IgD-negative memory B cell (primary cell): ENCODE results near the gene HMGCS1. TPM values are rescaled to one million over a fixed set of nuclear protein-coding genes. Genes with fewer than 3 reads are reported as not detected.
"Not testable (repeated sequence)": the region's sequence is repeated elsewhere in the genome, so short reads cannot be mapped to it uniquely, and the experiment has no call there.

Experiments
- H3K27ac Mint-ChIP-seq, 3 donors: one replicate each; pipeline ENCODE4 v1.8.0; 2020 to 2022; ENCODE audit warnings: mild to moderate bottlenecking in 3 of 3, mixed read lengths in 3 of 3, moderate library complexity in 1 of 3
- H3K27me3 Mint-ChIP-seq: one replicate; pipeline ENCODE4 v1.8.0; 2021; ENCODE audit warnings: mixed read lengths
- H3K36me3 Mint-ChIP-seq: one replicate; pipeline ENCODE4 v1.8.0; 2020; ENCODE audit warnings: mild to moderate bottlenecking, mixed read lengths
- H3K4me1 Mint-ChIP-seq, 3 donors: one replicate each; pipeline ENCODE4 v1.8.0; 2020 to 2022; ENCODE audit warnings: mixed read lengths in 3 of 3, mild to moderate bottlenecking in 1 of 3
- H3K4me3 Mint-ChIP-seq, 4 donors: one replicate each; pipeline ENCODE4 v1.8.0; 2020 to 2022; ENCODE audit warnings: mild to moderate bottlenecking in 4 of 4, mixed read lengths in 4 of 4, moderate library complexity in 3 of 4
- H3K9me3 Mint-ChIP-seq, 3 donors: one replicate each; pipeline ENCODE4 v1.8.0; 2020 to 2021; ENCODE audit warnings: mixed read lengths in 3 of 3, mild to moderate bottlenecking in 1 of 3
- polyA plus RNA-seq: library from polyadenylated mRNA; unstranded; fragments of 300-500 nt; fragmentation: Illumina TruSeq; gene quantifications from one replicate; pipeline ENCODE4 v1.2.3, GENCODE V29; 2021

The HMGCS1 gene
- polyA plus RNA-seq, 1 donor from 2014 or later = 11.7 TPM

- H3K4me1 Mint-ChIP-seq, H3K4me3 Mint-ChIP-seq, H3K27me3 Mint-ChIP-seq, H3K27ac Mint-ChIP-seq, H3K36me3 Mint-ChIP-seq, H3K9me3 Mint-ChIP-seq: not testable (repeated sequence)
These were observed 10.3 kb upstream of the HMGCS1 start for GRCh38 chr5:43323488-43323887.

DNA sequence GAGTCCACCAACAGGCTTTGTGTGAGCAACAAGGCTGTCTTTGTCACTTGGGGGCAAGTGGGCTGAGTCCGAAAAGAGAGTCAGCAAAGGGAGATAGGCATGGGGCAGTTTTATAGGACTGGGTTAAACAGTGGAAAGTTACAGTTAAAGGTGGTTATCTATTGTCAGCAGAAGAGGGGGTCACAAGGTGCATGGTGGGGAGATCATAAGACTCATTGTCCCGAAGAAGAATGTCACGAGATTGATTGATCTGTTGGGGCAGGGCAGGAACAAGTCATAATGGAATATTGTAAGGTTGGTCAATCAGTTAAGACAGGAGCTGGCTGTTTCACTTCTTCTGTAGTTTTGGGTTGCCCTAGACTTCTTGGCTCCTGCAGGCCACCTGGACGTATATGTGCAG, 7.6 kb upstream of the HMGCS1 start:
- H3K4me1 Mint-ChIP-seq = no peaks in the 10 kb centered on the region
- H3K4me3 Mint-ChIP-seq = no peak overlapping the region
- H3K27ac Mint-ChIP-seq = no peak overlapping the region
- H3K36me3 Mint-ChIP-seq = peaks cover 2% of the 10 kb centered on the region
- H3K9me3 Mint-ChIP-seq = peaks cover 0 to 3% (median 0%) of the 10 kb centered on the region in 3 donors
- H3K27me3 Mint-ChIP-seq = peaks cover 2% of the 10 kb centered on the region

- Mint-ChIP-seq H3K4me1 (peaks cover 10 to 17% (median 15%) of the 10 kb centered on the region in 3 donors), H3K27me3 (peaks cover 2% of the 10 kb centered on the region), H3K9me3 (no peaks in the 10 kb centered on the region), H3K36me3 (peaks cover 2% of the 10 kb centered on the region), H3K27ac (no peak overlapping the region), H3K4me3 (no peak overlapping the region)
These were observed 3.2 kb upstream of the HMGCS1 start for GRCh38 chr5:43316421-43316820.

- Mint-ChIP-seq H3K4me1 (peaks cover 10 to 17% (median 17%) of the 10 kb centered on the region in 3 donors), H3K27me3 (peaks cover 2% of the 10 kb centered on the region), H3K4me3 (no peak overlapping the region), H3K27ac (no peak overlapping the region), H3K36me3 (peaks cover 2% of the 10 kb centered on the region), H3K9me3 (no peaks in the 10 kb centered on the region)
These were observed 2.5 kb upstream of the HMGCS1 start for GRCh38 chr5:43315682-43316081.

- Mint-ChIP-seq H3K4me3 (no peak overlapping the region), H3K27ac (no peak overlapping the region), H3K36me3 (peaks cover 2% of the 10 kb centered on the region), H3K4me1 (peaks cover 10 to 18% (median 17%) of the 10 kb centered on the region in 3 donors), H3K9me3 (no peaks in the 10 kb centered on the region), H3K27me3 (peaks cover 2% of the 10 kb centered on the region)
These were observed 2.1 kb upstream of the HMGCS1 start for GRCh38 chr5:43315263-43315662.

- peak overlapping the region in 1 of 3 donors; percentile 81 for H3K27ac Mint-ChIP-seq
- H3K36me3 Mint-ChIP-seq = peaks cover 2% of the 10 kb centered on the region
- H3K9me3 Mint-ChIP-seq = no peaks in the 10 kb centered on the region
- peaks cover 2% of the 10 kb centered on the region for H3K27me3 Mint-ChIP-seq
- no peak overlapping the region for H3K4me3 Mint-ChIP-seq
- peaks cover 10 to 21% (median 19%) of the 10 kb centered on the region in 3 donors for H3K4me1 Mint-ChIP-seq
These were observed 1.5 kb upstream of the HMGCS1 start for GRCh38 chr5:43314724-43315123.

GRCh38 chr5:43313854-43314457, 744 bp upstream of the HMGCS1 start:
- peaks cover 10 to 24% (median 19%) of the 10 kb centered on the region in 3 donors for H3K4me1 Mint-ChIP-seq
- H3K27me3 Mint-ChIP-seq = peaks cover 2% of the 10 kb centered on the region
- H3K4me3 Mint-ChIP-seq = peak overlapping the region; percentile 87 to 100 (median 99)

DNA sequence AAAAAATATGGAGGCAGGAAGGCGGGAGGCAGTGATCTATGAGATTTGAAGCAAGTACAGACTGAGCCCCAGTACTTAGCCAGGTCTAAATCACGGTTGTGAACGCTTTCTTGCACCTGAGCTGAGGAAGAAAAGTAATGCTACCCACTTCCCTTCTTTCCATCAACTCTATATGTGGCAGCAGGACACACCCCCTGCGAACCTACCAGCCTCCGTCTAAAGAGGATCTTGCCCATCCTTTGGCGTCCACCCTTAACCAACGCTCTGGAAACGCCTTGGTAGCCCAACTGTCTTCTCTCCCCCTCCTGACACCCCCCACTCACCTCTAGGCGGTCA, 545 bp downstream of the HMGCS1 start:
- H3K36me3 Mint-ChIP-seq = peaks cover 4% of the 10 kb centered on the region

More at GRCh38 chr5:43313854-43314457, 744 bp upstream of the HMGCS1 start:
- Mint-ChIP-seq H3K9me3 (no peaks in the 10 kb centered on the region), H3K36me3 (peaks cover 2% of the 10 kb centered on the region), H3K27ac (peak overlapping the region; percentile 81 to 99 (median 98))

GRCh38 chr5:43312076-43312661, 1.0 kb downstream of the HMGCS1 start:
- Mint-ChIP-seq H3K4me3 (peak overlapping the region; percentile 87 to 100 (median 99)), H3K9me3 (no peaks in the 10 kb centered on the region), H3K27ac (peak overlapping the region; percentile 81 to 99 (median 98)), H3K4me1 (peaks cover 15 to 24% (median 19%) of the 10 kb centered on the region in 3 donors), H3K36me3 (peaks cover 4% of the 10 kb centered on the region), H3K27me3 (no peaks in the 10 kb centered on the region)

More for the DNA sequence above, 545 bp downstream of the HMGCS1 start:
- Mint-ChIP-seq H3K9me3 (no peaks in the 10 kb centered on the region), H3K27me3 (no peaks in the 10 kb centered on the region), H3K4me3 (peak overlapping the region; percentile 87 to 100 (median 99)), H3K27ac (peak overlapping the region; percentile 81 to 99 (median 98)), H3K4me1 (peaks cover 15 to 24% (median 19%) of the 10 kb centered on the region in 3 donors)

GRCh38 chr5:43309637-43310036, 3.6 kb downstream of the HMGCS1 start:
- H3K9me3 Mint-ChIP-seq = no peaks in the 10 kb centered on the region
- no peak overlapping the region for H3K4me3 Mint-ChIP-seq
- H3K27ac Mint-ChIP-seq = no peak overlapping the region
- peaks cover 2% of the 10 kb centered on the region for H3K36me3 Mint-ChIP-seq
- H3K27me3 Mint-ChIP-seq = no peaks in the 10 kb centered on the region
- peaks cover 21 to 27% (median 24%) of the 10 kb centered on the region in 3 donors for H3K4me1 Mint-ChIP-seq

DNA sequence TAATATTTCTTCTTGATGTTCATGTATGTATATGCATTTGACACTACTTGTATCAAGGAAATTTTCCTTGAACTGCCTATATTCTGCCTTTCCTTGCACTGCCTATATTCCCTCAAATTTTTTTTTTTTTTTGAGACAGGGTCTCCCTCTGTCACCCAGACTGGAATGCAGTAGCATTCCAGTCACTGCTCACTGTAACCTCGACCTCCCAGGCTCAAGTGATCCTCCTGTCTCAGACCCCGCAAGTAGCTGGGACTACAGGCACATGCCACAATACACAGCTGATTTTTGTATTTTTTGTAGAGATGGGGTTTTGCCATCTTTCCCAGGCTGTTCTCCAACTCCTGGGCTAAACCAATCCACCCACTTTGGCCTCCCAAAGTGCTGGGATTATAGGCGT, 4.1 kb downstream of the HMGCS1 start:
- H3K27ac Mint-ChIP-seq = no peak overlapping the region
- H3K36me3 Mint-ChIP-seq = peaks cover 1% of the 10 kb centered on the region
- no peak overlapping the region for H3K4me3 Mint-ChIP-seq

GRCh38 chr5:43306954-43307353, 6.3 kb downstream of the HMGCS1 start:
- not testable (repeated sequence) for H3K27me3 Mint-ChIP-seq, H3K9me3 Mint-ChIP-seq, H3K36me3 Mint-ChIP-seq, H3K4me3 Mint-ChIP-seq
- H3K4me1 Mint-ChIP-seq = peaks cover 20 to 38% (median 32%) of the 10 kb centered on the region in 3 donors
- H3K27ac Mint-ChIP-seq = peak overlapping the region in 1 of 3 donors; percentile 25

More for the DNA sequence above, 4.1 kb downstream of the HMGCS1 start:
- no peaks in the 10 kb centered on the region for H3K9me3 Mint-ChIP-seq
- peaks cover 22 to 29% (median 29%) of the 10 kb centered on the region in 3 donors for H3K4me1 Mint-ChIP-seq
- no peaks in the 10 kb centered on the region for H3K27me3 Mint-ChIP-seq

DNA sequence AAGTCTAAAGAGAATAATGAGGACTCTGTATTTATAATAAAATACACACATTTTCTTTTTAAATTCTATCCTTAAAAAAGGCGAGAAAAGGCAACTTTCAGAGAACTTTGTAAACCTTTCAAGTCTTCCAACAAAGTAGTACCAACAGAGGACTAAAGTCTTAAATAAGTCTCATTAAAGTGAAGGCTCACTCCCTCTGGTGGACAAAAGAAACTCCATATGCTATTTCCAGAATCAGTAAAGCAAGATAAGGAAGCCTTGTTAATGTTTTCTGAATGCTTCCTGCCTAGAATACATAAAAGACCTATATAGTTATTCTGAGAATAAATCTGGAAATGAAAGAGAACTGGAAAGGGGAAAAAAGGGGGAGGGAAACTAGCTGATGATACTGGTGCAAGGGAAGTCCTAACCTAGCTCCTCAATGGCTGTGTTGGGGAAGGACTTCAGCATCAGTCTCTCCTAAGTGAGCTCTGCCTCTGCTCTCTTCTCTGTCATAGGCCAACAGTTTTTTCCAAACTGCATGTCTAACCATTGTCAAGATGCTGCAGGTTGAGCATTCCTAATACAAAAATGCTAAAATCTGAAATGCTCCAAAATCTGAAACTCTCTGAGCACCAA, 7.2 kb downstream of the HMGCS1 start:
- Mint-ChIP-seq H3K27me3 (no peaks in the 10 kb centered on the region), H3K27ac (peak overlapping the region in 1 of 3 donors; percentile 15), H3K9me3 (no peaks in the 10 kb centered on the region), H3K36me3 (peaks cover 11% of the 10 kb centered on the region), H3K4me1 (peaks cover 20 to 38% (median 36%) of the 10 kb centered on the region in 3 donors), H3K4me3 (no peak overlapping the region)

DNA sequence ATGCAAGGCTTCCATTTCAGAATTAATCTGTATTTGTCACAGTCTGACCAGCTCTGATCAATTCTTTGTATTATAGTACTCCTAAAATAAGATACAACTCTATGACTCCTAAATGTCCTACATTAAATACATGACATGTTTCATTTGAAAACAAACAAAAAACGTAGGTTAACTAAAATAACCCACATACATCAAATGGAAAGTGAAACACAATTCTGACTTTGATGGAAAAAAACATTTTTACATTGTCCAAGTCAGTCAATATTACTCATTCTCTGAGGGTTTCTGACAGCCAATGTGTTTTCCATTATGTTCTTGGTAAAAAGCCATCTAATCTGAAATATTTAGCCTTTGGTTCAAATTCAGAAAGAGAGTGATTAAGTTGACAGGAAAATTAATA, 8.7 kb downstream of the HMGCS1 start:
- H3K4me1 Mint-ChIP-seq = peaks cover 18 to 38% (median 31%) of the 10 kb centered on the region in 3 donors
- no peaks in the 10 kb centered on the region for H3K9me3 Mint-ChIP-seq
- H3K4me3 Mint-ChIP-seq = peak overlapping the region in 1 of 4 donors; percentile 12
- H3K27me3 Mint-ChIP-seq = no peaks in the 10 kb centered on the region
- H3K36me3 Mint-ChIP-seq = peaks cover 14% of the 10 kb centered on the region
- no peak overlapping the region for H3K27ac Mint-ChIP-seq

DNA sequence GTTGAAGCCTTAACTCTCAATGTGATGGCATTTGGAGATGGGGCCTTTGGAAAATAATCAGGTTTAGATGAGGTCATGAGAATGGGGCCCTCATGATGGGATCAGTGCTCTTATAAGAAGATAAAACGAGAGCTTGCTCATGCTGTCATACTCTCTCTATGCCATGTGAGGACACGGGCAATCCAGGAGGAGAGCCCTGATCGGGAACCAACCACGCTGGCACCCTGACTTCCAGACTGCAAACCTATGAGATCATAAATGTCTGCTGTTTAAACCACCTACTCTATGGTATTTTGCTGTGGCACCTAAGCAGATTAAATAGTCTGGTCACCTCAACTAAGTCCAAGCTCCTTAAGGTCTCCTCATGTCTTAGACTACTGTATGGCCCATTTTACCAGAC, 10.0 kb downstream of the HMGCS1 start:
- H3K27ac Mint-ChIP-seq = no peak overlapping the region

More for the DNA sequence above, 10.0 kb downstream of the HMGCS1 start:
- Mint-ChIP-seq H3K4me3 (peak overlapping the region in 1 of 4 donors; percentile 12), H3K9me3 (no peaks in the 10 kb centered on the region), H3K4me1 (peaks cover 18 to 38% (median 29%) of the 10 kb centered on the region in 3 donors), H3K27me3 (no peaks in the 10 kb centered on the region), H3K36me3 (peaks cover 17% of the 10 kb centered on the region)
